ENCODE measurements around the gene SLMAP. TPM values are rescaled to one million over a fixed set of nuclear protein-coding genes. Genes with fewer than 3 reads are reported as not detected.
A peak's percentile ranks its signal among the peaks of the same experiment; 100 is the strongest.

SLMAP gene
- total and polyA plus RNA-seq, 2 of the 4 experiments (the other 2 are of a cell fraction) = 15.5 to 26.5 TPM

- no TSS peak for BruUV-seq (replicated peaks)
- Histone ChIP-seq H4K5ac (ENCODE audit: low read depth, low read length) (peak overlapping the region; percentile 83), H3K9me1 (ENCODE audit: insufficient read depth, low read length) (peaks cover 11% of the 10 kb centered on the region), H3K9ac (ENCODE audit: low read depth, low read length) (peak overlapping the region; percentile 61), H3K4me2 (ENCODE audit: low read depth, low read length) (0 out of 2 replicates have a peak overlapping the region, but pooled peaks have one; percentile 18), H2BK15ac (ENCODE audit: low read depth, low read length) (peak overlapping the region; percentile 17), H3K36me3 (ENCODE audit: control insufficient read depth, insufficient read depth, low read length) (no peaks in the 10 kb centered on the region), H3K4me3 (ENCODE audit: insufficient read depth, low read depth, low read length) (no peak overlapping the region), H3K9me3 (ENCODE audit: control insufficient read depth, insufficient read depth, low read length) (no peaks in the 10 kb centered on the region), H3K4me1 (ENCODE audit: control insufficient read depth, insufficient read depth, low read length) (peaks cover 19% of the 10 kb centered on the region), H2AFZ (replicated peaks; ENCODE audit: low read length, poor library complexity) (peak overlapping the region; percentile 90), H3K4ac (ENCODE audit: low read depth, low read length) (peak overlapping the region; percentile 99), H2AK5ac (ENCODE audit: low read depth, low read length) (peak overlapping the region; percentile 94), H4K8ac (ENCODE audit: low read depth in 2 of 2, low read length in 2 of 2) (peak overlapping the region; percentile 91 to 97), H3K27ac (ENCODE audit: insufficient read depth, low read length) (peak overlapping the region; percentile 88), H4K20me1 (ENCODE audit: insufficient read depth, low read length) (no peaks in the 10 kb centered on the region), H3K23ac (ENCODE audit: low read depth, low read length) (peak overlapping the region; percentile 96), H2AK9ac (replicated peaks; ENCODE audit: low read depth, low read length, poor library complexity) (peak overlapping the region; percentile 92), H3K18ac (ENCODE audit: low read depth, low read length) (peak overlapping the region; percentile 84), H2BK20ac (ENCODE audit: low read depth, low read length) (peak overlapping the region; percentile 91), H3K14ac (replicated peaks; ENCODE audit: low read depth, low read length) (peak overlapping the region; percentile 95), H4K91ac (ENCODE audit: insufficient read depth, low read depth, low read length) (peak overlapping the region; percentile 98), H3K79me1 (ENCODE audit: low read depth in 1 of 2, low read length in 2 of 2) (0 out of 4 replicates have a peak, but pooled peaks cover 0 to 8% of the 10 kb centered on the region in 2 experiments), H2BK5ac (ENCODE audit: low read depth, low read length, poor library complexity, severe bottlenecking) (peak overlapping the region; percentile 99), H3K27me3 (ENCODE audit: control insufficient read depth, insufficient read depth, low read length) (no peaks in the 10 kb centered on the region), H2BK120ac (ENCODE audit: low read depth, low read length) (peak overlapping the region; percentile 99), H3K56ac (ENCODE audit: extremely low read depth, insufficient read depth, low read length) (peak overlapping the region; percentile 94)
- dilution Hi-C loops (cut with HindIII; ENCODE audit: low sequenced_read_pairs, unreplicated experiment) = no loop called here
- ATAC-seq (ENCODE audit: low read depth) (peak; percentile 77), DNase-seq (peak; percentile 89)
- intact Hi-C loops (cut with micrococcal nuclease) = loop anchor here (5.0 kb wide), 1 partner anchor 211 kb away; no protein-coding TSS in a partner anchor
- CTCF ChIA-PET = no interaction called here
- POLR2A ChIA-PET (ENCODE audit: unreplicated experiment) = no interaction called here
- TF ChIP-seq MXI1 (IDR thresholded peaks at IDR 0.05; ENCODE audit: borderline replicate concordance, low read depth, low read length) (no peak), MAZ (IDR thresholded peaks at IDR 0.05; ENCODE audit: borderline replicate concordance, low read depth, low read length) (peak; percentile 16; the same call in 1 of the 2 replicates), FOS (IDR thresholded peaks at IDR 0.05; ENCODE audit: low read depth, low read length) (peak; percentile 74), NFE2L2 (IDR thresholded peaks at IDR 0.05; ENCODE audit: low read depth, low read length) (peak; percentile 56; the same call in 1 of the 2 replicates)
- in situ Hi-C loops (cut with MboI; ENCODE audit: low sequenced_read_pairs) = no loop called here
- 10% methylated on average over 2 of the region's 8 CpGs; no CpG with 5 or more reads in 1 of the 2 experiments for WGBS, 2 experiments (ENCODE audit: extremely low coverage in 2 of 2, insufficient read length in 1 of 2)
Measured at GRCh38 chr3:57951066-57951882, 195.2 kb downstream of the SLMAP start.
